HEK293T (cell line): ENCODE data around the gene BIN1.

Experiments used
- BHLHE40 ChIP-seq: fragments of 450-650 bp; IDR thresholded peaks from 2 replicates; pipeline ENCODE4 v1.6.1; 2016; ENCODE audit warnings: mild to moderate bottlenecking, moderate library complexity, borderline replicate concordance
- CTBP1 ChIP-seq: fragments of 450-650 bp; IDR thresholded peaks from 2 replicates; pipeline ENCODE4 v1.6.1; 2016; ENCODE audit warnings: borderline replicate concordance
- FOXA1 ChIP-seq: fragments of 450-650 bp; IDR thresholded peaks from 2 replicates; pipeline ENCODE4 v1.6.1; 2016; ENCODE audit warnings: mild to moderate bottlenecking
- FOXM1 ChIP-seq: fragments of 450-650 bp; IDR thresholded peaks from 2 replicates; pipeline ENCODE4 v1.6.1; 2017; ENCODE audit warnings: mild to moderate bottlenecking, borderline replicate concordance
- HDGF ChIP-seq: fragments of 450-650 bp; IDR thresholded peaks from 2 replicates; pipeline ENCODE4 v1.6.1; 2017; ENCODE audit warnings: antibody characterized with exemption, borderline replicate concordance
- SP1 ChIP-seq: fragments of 450-650 bp; IDR thresholded peaks from 2 replicates; pipeline ENCODE4 v1.6.1; 2017

DNA sequence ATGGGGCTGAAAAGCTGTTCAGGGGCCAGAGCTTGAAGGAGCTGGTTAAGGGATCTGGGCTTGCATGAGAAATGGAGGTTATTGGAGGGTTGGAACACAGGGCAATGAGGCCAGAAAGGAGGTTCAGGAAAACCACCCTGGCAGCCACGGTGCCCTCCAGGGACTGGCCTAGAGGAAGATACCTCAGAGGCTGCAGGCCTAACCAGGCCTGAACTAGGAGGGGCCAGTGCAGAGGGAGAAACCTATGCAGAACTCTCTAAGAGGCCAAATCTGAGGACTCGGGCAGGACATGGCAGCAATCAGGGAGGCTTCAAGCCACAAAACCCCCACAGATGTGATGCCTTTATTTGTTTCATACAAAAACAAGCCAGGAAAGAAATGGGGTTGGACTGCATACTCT is 66.8 kb downstream of the BIN1 start:
- TF ChIP-seq HDGF (no peak), SP1 (no peak), BHLHE40 (no peak), CTBP1 (no peak), FOXA1 (no peak), FOXM1 (no peak)
